Measurements from ENCODE around the gene MAST4. TPM values are rescaled to one million over a fixed set of nuclear protein-coding genes. Genes with fewer than 3 reads are reported as not detected.
"Not testable (repeated sequence)": the region's sequence is repeated elsewhere in the genome, so short reads cannot be mapped to it uniquely, and the experiment has no call there.

The MAST4 gene
- total and polyA plus RNA-seq, 2 donors (not counting 1 experiment from before 2014, with no cell fraction given), result 2.5 to 57.1 TPM

- POLR2A ChIA-PET, result interaction anchor here (0.6 to 2.5 kb wide), 2 partner anchors 42 to 47 kb away, joined by 3 to 14 read pairs; no protein-coding TSS in a partner anchor
- no peak overlapping the region for H2AFZ ChIP-seq (ENCODE audit: insufficient read depth, low read depth, low read length, poor library complexity, severe bottlenecking)
- H3K9me3 ChIP-seq (ENCODE audit: control extremely low read depth in 1 of 3, control insufficient read depth in 2 of 3, insufficient read depth in 1 of 3, low read length in 2 of 3), result peaks cover 0 to 14% (median 0%) of the 10 kb centered on the region in 3 donors
- H3K27ac ChIP-seq (ENCODE audit: low read length in 2 of 2), result peak overlapping the region in 1 of 2 donors; percentile 48
- Mint-ChIP-seq H3K27ac (peak overlapping the region; percentile 16), H3K4me1 (peaks cover 25% of the 10 kb centered on the region), H3K4me3 (no peak overlapping the region), H3K27me3 (no peaks in the 10 kb centered on the region), H3K9me3 (ENCODE audit: insufficient read depth) (no peaks in the 10 kb centered on the region)
- H3K36me3 ChIP-seq (replicated peaks in 1 of 2; ENCODE audit: control extremely low read depth in 1 of 2, control insufficient read depth in 1 of 2, extremely low read depth in 1 of 2, insufficient read depth in 2 of 2, low read length in 1 of 2), result peaks cover 2 to 19% of the 10 kb centered on the region in 2 experiments
- CTCF ChIA-PET, result interaction anchor here (0.6 to 19.5 kb wide), 10 partner anchors 10 to 353 kb away, joined by 3 to 582 read pairs (median 12); partner anchors contain the start of gene CD180
- DNase-seq (no peak), ATAC-seq (ENCODE audit: low read depth) (no peak)
- no peaks in the 10 kb centered on the region for H4K20me1 ChIP-seq (ENCODE audit: control insufficient read depth, insufficient read depth, low read length, poor library complexity, severe bottlenecking)
- H3K9ac ChIP-seq (ENCODE audit: low read length), result no peak overlapping the region
- no peak overlapping the region for H3K4me2 ChIP-seq (replicated peaks; ENCODE audit: low read depth, low read length, poor library complexity, severe bottlenecking)
- no peaks in the 10 kb centered on the region for H3K27me3 ChIP-seq (replicated peaks in 1 of 4; ENCODE audit: control extremely low read depth in 1 of 4, control insufficient read depth in 3 of 4, insufficient read depth in 4 of 4, low read length in 3 of 4)
- 100% methylated on average over 1 of the region's 4 CpGs for WGBS (ENCODE audit: insufficient coverage)
- TF ChIP-seq CTCF (IDR thresholded peaks at IDR 0.05) (no peak), EZH2 (IDR thresholded peaks at IDR 0.05; ENCODE audit: borderline replicate concordance, insufficient read depth, low read depth, low read length, poor library complexity, severe bottlenecking) (no peak)
- H3K4me3 ChIP-seq (ENCODE audit: control extremely low read depth in 1 of 5, extremely low read depth in 1 of 5, insufficient read depth in 1 of 5, low read depth in 2 of 5, low read length in 4 of 5), result no peak overlapping the region
- intact Hi-C loops (cut with micrococcal nuclease), result loop anchor here (5.0 kb wide), 1 partner anchor 1084 kb away; no protein-coding TSS in a partner anchor
- peaks cover 26 to 34% of the 10 kb centered on the region in 2 donors for H3K4me1 ChIP-seq (ENCODE audit: control insufficient read depth in 2 of 2, insufficient read depth in 2 of 2, low read length in 2 of 2)
- H3K79me2 ChIP-seq (ENCODE audit: control insufficient read depth, insufficient read depth, low read length), result peaks cover 15% of the 10 kb centered on the region
Measured at GRCh38 chr5:67168069-67168468, 571.9 kb downstream of the MAST4 start.

- H3K27ac ChIP-seq (ENCODE audit: low read length in 2 of 2), result peak overlapping the region in 1 of 2 donors; percentile 16
- Mint-ChIP-seq H3K27ac (no peak overlapping the region), H3K9me3 (ENCODE audit: insufficient read depth) (peaks cover 5% of the 10 kb centered on the region), H3K27me3 (no peaks in the 10 kb centered on the region), H3K4me3 (no peak overlapping the region), H3K4me1 (peaks cover 25% of the 10 kb centered on the region)
- DNase-seq (no peak), ATAC-seq (ENCODE audit: low read depth) (no peak)
- H3K36me3 ChIP-seq (replicated peaks in 1 of 2; ENCODE audit: control extremely low read depth in 1 of 2, control insufficient read depth in 1 of 2, extremely low read depth in 1 of 2, insufficient read depth in 2 of 2, low read length in 1 of 2), result peaks cover 2 to 20% of the 10 kb centered on the region in 2 experiments
- POLR2A ChIA-PET, result interaction anchor here (0.6 kb wide), 1 partner anchor 59 kb away, joined by 5 read pairs; no protein-coding TSS in a partner anchor
- H3K79me2 ChIP-seq (ENCODE audit: control insufficient read depth, insufficient read depth, low read length), result peaks cover 23% of the 10 kb centered on the region
- peaks cover 22 to 25% of the 10 kb centered on the region in 2 donors for H3K4me1 ChIP-seq (ENCODE audit: control insufficient read depth in 2 of 2, insufficient read depth in 2 of 2, low read length in 2 of 2)
- H2AFZ ChIP-seq (ENCODE audit: insufficient read depth, low read depth, low read length, poor library complexity, severe bottlenecking), result no peak overlapping the region
- no peaks in the 10 kb centered on the region for H3K27me3 ChIP-seq (replicated peaks in 1 of 4; ENCODE audit: control extremely low read depth in 1 of 4, control insufficient read depth in 3 of 4, insufficient read depth in 4 of 4, low read length in 3 of 4)
- peaks cover 0 to 6% (median 5%) of the 10 kb centered on the region in 3 donors for H3K9me3 ChIP-seq (ENCODE audit: control extremely low read depth in 1 of 3, control insufficient read depth in 2 of 3, insufficient read depth in 1 of 3, low read length in 2 of 3)
- no peak overlapping the region for H3K9ac ChIP-seq (ENCODE audit: low read length)
- no peaks in the 10 kb centered on the region for H4K20me1 ChIP-seq (ENCODE audit: control insufficient read depth, insufficient read depth, low read length, poor library complexity, severe bottlenecking)
- H3K4me2 ChIP-seq (replicated peaks; ENCODE audit: low read depth, low read length, poor library complexity, severe bottlenecking), result no peak overlapping the region
- CTCF ChIA-PET, result interaction anchor here (1.4 to 19.5 kb wide), 4 partner anchors 12 to 35 kb away, joined by 4 to 582 read pairs (median 5); no protein-coding TSS in a partner anchor
- TF ChIP-seq EZH2 (IDR thresholded peaks at IDR 0.05; ENCODE audit: borderline replicate concordance, insufficient read depth, low read depth, low read length, poor library complexity, severe bottlenecking) (no peak), CTCF (IDR thresholded peaks at IDR 0.05) (no peak)
- intact Hi-C loops (cut with micrococcal nuclease), result no loop called here
- no peak overlapping the region for H3K4me3 ChIP-seq (ENCODE audit: control extremely low read depth in 1 of 5, extremely low read depth in 1 of 5, insufficient read depth in 1 of 5, low read depth in 2 of 5, low read length in 4 of 5)
- WGBS (ENCODE audit: insufficient coverage), result 98% methylated on average over 3 of the region's 3 CpGs
Measured at GRCh38 chr5:67170767-67171166, 574.6 kb downstream of the MAST4 start.

- no CpG with 5 or more reads among the region's 2 CpGs for whole genome bisulfite sequencing (ENCODE audit: insufficient coverage)
- H3K4me1 ChIP-seq (ENCODE audit: control insufficient read depth in 2 of 2, insufficient read depth in 2 of 2, low read length in 2 of 2); H3K27me3 Mint-ChIP-seq; H4K20me1 ChIP-seq (ENCODE audit: control insufficient read depth, insufficient read depth, low read length, poor library complexity, severe bottlenecking); H3K4me3 Mint-ChIP-seq; H3K4me2 ChIP-seq (replicated peaks; ENCODE audit: low read depth, low read length, poor library complexity, severe bottlenecking); H3K4me3 ChIP-seq (ENCODE audit: control extremely low read depth in 1 of 5, extremely low read depth in 1 of 5, insufficient read depth in 1 of 5, low read depth in 2 of 5, low read length in 4 of 5); H3K9ac ChIP-seq (ENCODE audit: low read length); H3K9me3 Mint-ChIP-seq (ENCODE audit: insufficient read depth); H3K27ac ChIP-seq (ENCODE audit: low read length in 2 of 2); H3K27me3 ChIP-seq (replicated peaks in 1 of 4; ENCODE audit: control extremely low read depth in 1 of 4, control insufficient read depth in 3 of 4, insufficient read depth in 4 of 4, low read length in 3 of 4); DNase-seq; intact Hi-C loops (cut with micrococcal nuclease); H2AFZ ChIP-seq (ENCODE audit: insufficient read depth, low read depth, low read length, poor library complexity, severe bottlenecking); H3K27ac Mint-ChIP-seq; ATAC-seq (ENCODE audit: low read depth): not testable (repeated sequence)
- Histone ChIP-seq H3K79me2 (ENCODE audit: control insufficient read depth, insufficient read depth, low read length) (peaks cover 17% of the 10 kb centered on the region), H3K9me3 (ENCODE audit: control extremely low read depth in 1 of 3, control insufficient read depth in 2 of 3, insufficient read depth in 1 of 3, low read length in 2 of 3) (peaks cover 5 to 32% (median 18%) of the 10 kb centered on the region in 3 donors), H3K36me3 (replicated peaks in 1 of 2; ENCODE audit: control extremely low read depth in 1 of 2, control insufficient read depth in 1 of 2, extremely low read depth in 1 of 2, insufficient read depth in 2 of 2, low read length in 1 of 2) (peaks cover 2 to 35% of the 10 kb centered on the region in 2 experiments)
- ChIA-PET POLR2A (interaction anchor here (0.5 kb wide), 1 partner anchor 123 kb away, joined by 3 read pairs; no protein-coding TSS in a partner anchor), CTCF (interaction anchor here (1.0 kb wide), 1 partner anchor 1099 kb away, joined by 3 read pairs; no protein-coding TSS in a partner anchor)
- H3K4me1 Mint-ChIP-seq, result peaks cover 16% of the 10 kb centered on the region
Measured at GRCh38 chr5:67173351-67173750, 577.2 kb downstream of the MAST4 start.

Measured in B cell (primary cell).